HL-60/S4 treated with retinoic acid at 250 ng/mL for 4 days and 3 days (cell line): ENCODE results near the gene SMAP1.

Source experiments
- in situ Hi-C: fragments of 300-500 bp; cut with MboI; formaldehyde crosslinking; loops from 2 replicates; pipeline ENCODE4 v1.7.0; 2022; ENCODE audit warnings: low sequenced_read_pairs

Gene SMAP1

GRCh38 chr6:70667711-70668498 lies at the start of gene SMAP1:
SMAP1 (plus strand) TSS chr6:70667883; CDS start chr6:70668024, 141 bp downstream.
- in situ Hi-C loops: no loop called here

GRCh38 chr6:70620746-70621145 lies 46.9 kb upstream of the SMAP1 start:
- in situ Hi-C loops: no loop called here

- in situ Hi-C loops: no loop called here
These were observed 45.2 kb upstream of the SMAP1 start for GRCh38 chr6:70622461-70622860.

- in situ Hi-C loops: no loop called here
These were observed 42.2 kb upstream of the SMAP1 start for GRCh38 chr6:70625436-70625835.

GRCh38 chr6:70627500-70628254 lies 40.0 kb upstream of the SMAP1 start:
- in situ Hi-C loops: no loop called here

GRCh38 chr6:70629929-70630328 lies 37.8 kb upstream of the SMAP1 start:
- in situ Hi-C loops: no loop called here

- in situ Hi-C loops: no loop called here
These were observed 33.8 kb upstream of the SMAP1 start for GRCh38 chr6:70633870-70634269.

- in situ Hi-C loops: no loop called here
These were observed 31.1 kb upstream of the SMAP1 start for GRCh38 chr6:70636596-70636995.

- in situ Hi-C loops: no loop called here
These were observed 29.2 kb upstream of the SMAP1 start for GRCh38 chr6:70638468-70638867.

GRCh38 chr6:70651326-70651905 lies 16.3 kb upstream of the SMAP1 start:
- in situ Hi-C loops: no loop called here

GRCh38 chr6:70652216-70652615 lies 15.5 kb upstream of the SMAP1 start:
- in situ Hi-C loops: no loop called here

GRCh38 chr6:70657706-70658105 lies 10.0 kb upstream of the SMAP1 start:
- in situ Hi-C loops: no loop called here

GRCh38 chr6:70663881-70664466 lies 3.7 kb upstream of the SMAP1 start:
- in situ Hi-C loops: no loop called here

- in situ Hi-C loops: no loop called here
These were observed 977 bp upstream of the SMAP1 start for GRCh38 chr6:70666706-70667105.

GRCh38 chr6:70667256-70667710 lies 400 bp upstream of the SMAP1 start:
- in situ Hi-C loops: no loop called here

- in situ Hi-C loops: no loop called here
These were observed 773 bp downstream of the SMAP1 start for GRCh38 chr6:70668499-70668812.

GRCh38 chr6:70669133-70669532 lies 1.4 kb downstream of the SMAP1 start:
- in situ Hi-C loops: no loop called here

- in situ Hi-C loops: no loop called here
These were observed 4.9 kb downstream of the SMAP1 start for GRCh38 chr6:70672549-70672948.

GRCh38 chr6:70673054-70673453 lies 5.4 kb downstream of the SMAP1 start:
- in situ Hi-C loops: no loop called here

GRCh38 chr6:70673601-70674000 lies 5.9 kb downstream of the SMAP1 start:
- in situ Hi-C loops: no loop called here

GRCh38 chr6:70675822-70676221 lies 8.1 kb downstream of the SMAP1 start:
- in situ Hi-C loops: no loop called here

GRCh38 chr6:70676821-70677220 lies 9.1 kb downstream of the SMAP1 start:
- in situ Hi-C loops: no loop called here
